H1 (cell line): Measurements from ENCODE around the gene OSBP. TPM values are rescaled to one million over a fixed set of nuclear protein-coding genes. Genes with fewer than 3 reads are reported as not detected.

Experiments used
- CTCF ChIA-PET: fragments of 300-600 bp; sonication (Branson Sonifier 250); formaldehyde crosslinking; loops from one replicate; lab custom pipeline; 2021; ENCODE audit not compliant: partially characterized antibody; lab: Charles Lee
- POLR2A ChIA-PET: fragments of 300-600 bp; sonication (Branson Sonifier 250); formaldehyde crosslinking; loops from one replicate; lab custom pipeline; 2021; ENCODE audit warnings: inconsistent platforms; ENCODE audit not compliant: partially characterized antibody; lab: Charles Lee
- DNase-seq, 2 experiments: peaks; one replicate each; pipeline versions ENCODE4 v3.0.0 to v3.0.0-alpha.2; 2010 to 2022; ENCODE audit warnings: low spot score in 2 of 2, low read depth in 1 of 2, mixed read lengths in 1 of 2
- FAIRE-seq: peaks from 2 replicates; lab custom pipeline; 2011; peaks lifted over from hg19 to GRCh38; lab: Jason Lieb, UNC
- H2AFZ ChIP-seq: 2 replicates; pipeline ENCODE4 v1.8.1; 2012; ENCODE audit warnings: low read length, inconsistent platforms
- H2AK5ac ChIP-seq: 2 replicates; pipeline ENCODE4 v1.6.1; 2013; ENCODE audit warnings: low read depth, low read length
- H2BK120ac ChIP-seq: replicated peaks from 2 replicates; pipeline ENCODE3; 2013; ENCODE audit warnings: low read depth, low read length, inconsistent platforms
- H2BK12ac ChIP-seq: 2 replicates; pipeline ENCODE4 v1.6.1; 2013; ENCODE audit warnings: low read depth, low read length
- H2BK15ac ChIP-seq: 2 replicates; pipeline ENCODE4 v1.6.1; 2013; ENCODE audit warnings: low read length
- H2BK20ac ChIP-seq: 2 replicates; pipeline ENCODE4 v1.6.1; 2013; ENCODE audit warnings: low read length
- H2BK5ac ChIP-seq: 2 replicates; pipeline ENCODE4 v1.6.1; 2013; ENCODE audit warnings: low read depth, low read length
- H3K14ac ChIP-seq: 2 replicates; pipeline ENCODE4 v1.6.1; 2013; ENCODE audit warnings: inconsistent platforms; ENCODE audit not compliant: insufficient read length
- H3K18ac ChIP-seq: 2 replicates; pipeline ENCODE4 v1.6.1; 2013; ENCODE audit warnings: low read length; ENCODE audit errors: extremely low read depth
- H3K23ac ChIP-seq: 2 replicates; pipeline ENCODE4 v1.6.1; 2013; ENCODE audit warnings: inconsistent platforms; ENCODE audit not compliant: insufficient read length
- H3K23me2 ChIP-seq: 2 replicates; pipeline ENCODE4 v1.6.1; 2013; ENCODE audit warnings: low read depth, low read length
- H3K27ac ChIP-seq: 2 replicates; pipeline ENCODE4 v1.6.1; 2011; ENCODE audit warnings: low read depth, low read length, inconsistent platforms
- H3K27me3 ChIP-seq, 4 experiments: replicated peaks in 1 of 4; 1 replicate in 1 of 4; 2 replicates in 3 of 4; pipeline versions ENCODE4 v1.6.1 to v1.8.1; 2011 to 2013; ENCODE audit warnings: low read length in 3 of 4, mild to moderate bottlenecking in 3 of 4, inconsistent platforms in 2 of 4, mixed read lengths in 2 of 4, moderate library complexity in 1 of 4; ENCODE audit not compliant: control insufficient read depth in 3 of 4, insufficient read depth in 3 of 4; ENCODE audit errors: extremely low read depth in 1 of 4
- H3K36me3 ChIP-seq, 4 experiments: 2 replicates each; pipeline versions ENCODE4 v1.6.1 to v1.8.1; 2011 to 2013; ENCODE audit warnings: mild to moderate bottlenecking in 4 of 4, low read length in 3 of 4, moderate library complexity in 2 of 4, control low read depth in 1 of 4, inconsistent platforms in 1 of 4; ENCODE audit not compliant: insufficient read depth in 4 of 4, control insufficient read depth in 2 of 4
- H3K4ac ChIP-seq: replicated peaks from 2 replicates; pipeline ENCODE3; 2013; ENCODE audit warnings: low read length, low read depth, mixed read lengths, inconsistent platforms; ENCODE audit not compliant: insufficient read length
- H3K4me1 ChIP-seq, 4 experiments: replicated peaks in 1 of 4; 1 replicate in 1 of 4; 2 replicates in 3 of 4; pipeline versions ENCODE4 v1.6.1 to v1.8.1; 2011 to 2013; ENCODE audit warnings: low read length in 3 of 4, inconsistent platforms in 2 of 4, mixed read lengths in 1 of 4; ENCODE audit not compliant: insufficient read depth in 4 of 4, control insufficient read depth in 3 of 4
- H3K4me2 ChIP-seq, 2 experiments: 2 replicates each; pipeline versions ENCODE4 v1.6.1 to v1.8.1; 2011 to 2013; ENCODE audit warnings: low read depth in 2 of 2, low read length in 2 of 2, control low read depth in 1 of 2, inconsistent platforms in 1 of 2, mild to moderate bottlenecking in 1 of 2; ENCODE audit not compliant: insufficient read depth in 1 of 2
- H3K4me3 ChIP-seq, 4 experiments: fragments of 200-600, 300-600 bp in 1 of 4; sonication (generic), shearing (Covaris generic), sonication (Bioruptor Twin) in 1 of 4; 2 replicates each; pipeline versions ENCODE4 v1.5.1 to v1.8.1; 2011 to 2016; ENCODE audit warnings: low read length in 4 of 4, low read depth in 3 of 4, control low read depth in 2 of 4, inconsistent platforms in 2 of 4, mild to moderate bottlenecking in 2 of 4, mixed read lengths in 1 of 4, moderate library complexity in 1 of 4; ENCODE audit not compliant: insufficient read depth in 2 of 4; ENCODE audit errors: extremely low read depth in 1 of 4
- H3K56ac ChIP-seq: replicated peaks from 2 replicates; pipeline ENCODE3; 2013; ENCODE audit warnings: low read depth, mild to moderate bottlenecking, mixed read lengths, low read length, inconsistent platforms; ENCODE audit not compliant: insufficient read length
- H3K79me1 ChIP-seq: 2 replicates; pipeline ENCODE4 v1.6.1; 2013; ENCODE audit warnings: low read depth, low read length, control low read depth
- H3K79me2 ChIP-seq, 2 experiments: 2 replicates each; pipeline versions ENCODE4 v1.6.1 to v1.8.1; 2012 to 2013; ENCODE audit warnings: low read length in 2 of 2, mild to moderate bottlenecking in 2 of 2, inconsistent platforms in 1 of 2; ENCODE audit not compliant: insufficient read depth in 2 of 2, control insufficient read depth in 1 of 2
- H3K9ac ChIP-seq, 4 experiments: replicated peaks in 1 of 4; 1 replicate in 1 of 4; 2 replicates in 3 of 4; pipeline versions ENCODE4 v1.6.1 to v1.8.1; 2011 to 2013; ENCODE audit warnings: low read depth in 3 of 4, low read length in 3 of 4, control low read depth in 2 of 4, mild to moderate bottlenecking in 2 of 4, moderate library complexity in 2 of 4, inconsistent platforms in 1 of 4; ENCODE audit errors: extremely low read depth in 1 of 4
- H3K9me3 ChIP-seq, 2 experiments: 2 replicates each; pipeline versions ENCODE4 v1.6.1 to v1.8.1; 2012 to 2013; ENCODE audit warnings: mild to moderate bottlenecking in 2 of 2, moderate library complexity in 2 of 2, control low read depth in 1 of 2, inconsistent platforms in 1 of 2, low read depth in 1 of 2, low read length in 1 of 2, mixed read lengths in 1 of 2; ENCODE audit not compliant: insufficient read depth in 2 of 2
- H4K20me1 ChIP-seq, 2 experiments: replicated peaks in 1 of 2; 2 replicates each; pipeline versions ENCODE3 to v1.8.1; 2011 to 2013; ENCODE audit warnings: inconsistent platforms in 2 of 2, low read length in 2 of 2, mild to moderate bottlenecking in 1 of 2; ENCODE audit not compliant: insufficient read depth in 2 of 2, control insufficient read depth in 1 of 2
- H4K5ac ChIP-seq: 2 replicates; pipeline ENCODE4 v1.6.1; 2013; ENCODE audit warnings: low read length, low read depth, mixed read lengths, inconsistent platforms; ENCODE audit not compliant: insufficient read length
- H4K8ac ChIP-seq: 2 replicates; pipeline ENCODE4 v1.8.0; 2013; ENCODE audit warnings: mild to moderate bottlenecking, moderate library complexity, low read length, inconsistent platforms; ENCODE audit not compliant: insufficient read depth; ENCODE audit errors: extremely low read depth
- H4K91ac ChIP-seq: replicated peaks from 2 replicates; pipeline ENCODE3; 2013; ENCODE audit warnings: low read length, mixed read lengths, inconsistent platforms; ENCODE audit not compliant: insufficient read length
- ATF3 ChIP-seq: IDR thresholded peaks from 2 replicates; pipeline ENCODE4 v1.6.1; 2011; ENCODE audit warnings: low read depth, mild to moderate bottlenecking, low read length; ENCODE audit not compliant: insufficient read depth
- BRCA1 ChIP-seq: IDR thresholded peaks from 2 replicates; pipeline ENCODE4 v1.6.1; 2012; ENCODE audit warnings: low read depth, low read length, improper control_type of control experiment
- CEBPB ChIP-seq: IDR thresholded peaks from 2 replicates; pipeline ENCODE4 v1.6.1; 2012; ENCODE audit warnings: low read depth, low read length
- EGR1 ChIP-seq: IDR thresholded peaks from 2 replicates; pipeline ENCODE4 v1.6.1; 2011; ENCODE audit warnings: low read depth, low read length, borderline replicate concordance
- EP300 ChIP-seq, 2 experiments: IDR thresholded peaks; 1 replicate in 1 of 2; 2 replicates in 1 of 2; pipeline ENCODE4 v1.6.1; 2011 to 2012; ENCODE audit warnings: low read depth in 2 of 2, low read length in 2 of 2, mild to moderate bottlenecking in 2 of 2, borderline replicate concordance in 1 of 2, inconsistent platforms in 1 of 2, moderate library complexity in 1 of 2
- HDAC6 ChIP-seq: IDR thresholded peaks from one replicate; pipeline ENCODE4 v1.7.1; 2012; ENCODE audit warnings: low read depth, mild to moderate bottlenecking, inconsistent platforms, low read length, moderate library complexity
- KDM5A ChIP-seq: fragments of 200-600 bp; IDR thresholded peaks from 2 replicates; pipeline ENCODE4 v1.7.1; 2012; ENCODE audit warnings: mild to moderate bottlenecking, low read length, inconsistent platforms, mixed read lengths
- POU5F1 ChIP-seq: IDR thresholded peaks from 2 replicates; pipeline ENCODE4 v1.6.1; 2011; ENCODE audit warnings: low read depth, mild to moderate bottlenecking, low read length, moderate library complexity
- RNF2 ChIP-seq: fragments of 200-900, 300-1000 bp; sonication (generic); IDR thresholded peaks from 2 replicates; pipeline ENCODE4 v1.7.1; 2016; ENCODE audit warnings: borderline replicate concordance, low read depth, mild to moderate bottlenecking, antibody characterized with exemption, low read length; ENCODE audit not compliant: poor library complexity, severe bottlenecking; ENCODE audit errors: missing control alignments
- RXRA ChIP-seq: IDR thresholded peaks from 2 replicates; pipeline ENCODE4 v1.6.1; 2011; ENCODE audit warnings: low read depth, mild to moderate bottlenecking, low read length, moderate library complexity; ENCODE audit not compliant: insufficient read depth
- SAP30 ChIP-seq: fragments of 300-600 bp; sonication (generic); IDR thresholded peaks from 2 replicates; pipeline ENCODE4 v1.7.1; 2012; ENCODE audit warnings: low read length, moderate library complexity, mild to moderate bottlenecking, inconsistent platforms; ENCODE audit not compliant: insufficient read depth, insufficient replicate concordance
- SRF ChIP-seq: IDR thresholded peaks from 2 replicates; pipeline ENCODE4 v1.6.1; 2011; ENCODE audit warnings: mild to moderate bottlenecking, low read depth, low read length, moderate library complexity
- TAF1 ChIP-seq: IDR thresholded peaks from 2 replicates; pipeline ENCODE4 v1.6.1; 2011; ENCODE audit warnings: mild to moderate bottlenecking, low read depth, low read length
- TBP ChIP-seq: IDR thresholded peaks from 2 replicates; pipeline ENCODE4 v1.6.1; 2011; ENCODE audit warnings: low read depth, low read length, improper control_type of control experiment
- WGBS, 2 experiments: shearing (Covaris generic) in 1 of 2; methylation state at CpG; one replicate each; pipeline versions ENCODE4 v1.1.6 to v1.1.7; 2013 to 2015; ENCODE audit warnings: low lambda C conversion rate in 2 of 2, mixed read lengths in 2 of 2, inconsistent platforms in 1 of 2, low coverage in 1 of 2, missing lambda C conversion rate in 1 of 2; ENCODE audit not compliant: insufficient replicate concordance in 2 of 2, insufficient coverage in 1 of 2, insufficient read length in 1 of 2; ENCODE audit errors: extremely low coverage in 1 of 2, missing lambda C conversion rate in 1 of 2; 5-methylcytosine and 5-hydroxymethylcytosine counted together
- polyA plus RNA-seq, 7 experiments: library from polyadenylated mRNA; depleted of rRNA in 3 of 7; stranded (reverse) in 5 of 7; unstranded in 2 of 7; fragments of >200 nt in 5 of 7; fragments of 200-250 nt in 2 of 7; gene quantifications; 1 replicate in 5 of 7; 2 replicates in 1 of 7; 4 replicates in 1 of 7; pipeline versions ENCODE4 v1.2.1 to v1.2.3, GENCODE V29; 2011 to 2013; ENCODE audit warnings: missing spikeins in 2 of 7, mixed read lengths in 2 of 7
- total RNA-seq: library from RNA; stranded (reverse); fragmentation: NEBNext Ultra II Directional; extraction: Animal tissue kit (Norgen Biotek cat#: 25700); gene quantifications from 2 replicates; pipeline ENCODE4 v1.2.1, GENCODE V29; 2021

The OSBP gene
- total and polyA plus RNA-seq, 2 of the 8 experiments (the other 6 are each of a cell fraction or from before 2014, with no cell fraction given) = 13.2 to 43.1 TPM

- Histone ChIP-seq H3K23me2 (no peaks in the 10 kb centered on the region), H3K36me3 (no peaks in the 10 kb centered on the region), H3K18ac (no peak overlapping the region), H3K9ac (no peak overlapping the region), H2BK5ac (no peak overlapping the region), H3K27me3 (no peaks in the 10 kb centered on the region), H3K4ac (no peak overlapping the region), H2AFZ (no peak overlapping the region), H4K91ac (no peak overlapping the region), H4K20me1 (no peaks in the 10 kb centered on the region), H2AK5ac (no peak overlapping the region), H3K79me1 (no peaks in the 10 kb centered on the region), H2BK15ac (no peak overlapping the region), H2BK20ac (no peak overlapping the region), H3K4me1 (peaks cover 4 to 13% (median 9%) of the 10 kb centered on the region in 4 experiments; a peak in 4 of 7 replicates), H3K14ac (no peak overlapping the region), H4K8ac (no peak overlapping the region), H3K56ac (no peak overlapping the region), H3K27ac (no peak overlapping the region), H3K4me3 (no peak overlapping the region), H2BK120ac (no peak overlapping the region), H3K79me2 (no peaks in the 10 kb centered on the region), H4K5ac (no peak overlapping the region), H2BK12ac (no peak overlapping the region), H3K9me3 (no peaks in the 10 kb centered on the region), H3K23ac (no peak overlapping the region), H3K4me2 (no peak overlapping the region)
- 87% methylated on average over 2 of the region's 2 CpGs; no CpG with 5 or more reads in 1 of the 2 experiments for WGBS, 2 experiments
- ChIA-PET POLR2A (no interaction called here), CTCF (interaction anchor here (0.7 kb wide), 1 partner anchor 40 kb away, joined by 3 read pairs; no protein-coding TSS in a partner anchor)
- no peak for FAIRE-seq
- no peak for DNase-seq
- no peak for TF ChIP-seq RXRA
- TF ChIP-seq HDAC6 = no peak
- TF ChIP-seq BRCA1 = no peak
- no peak for TF ChIP-seq RNF2
- no peak for TF ChIP-seq ATF3
- TF ChIP-seq KDM5A = no peak
- no peak for TF ChIP-seq CEBPB
- TF ChIP-seq EP300 (IDR thresholded peaks at IDR 0.05; ENCODE audit: borderline replicate concordance in 1 of 2, low read depth in 2 of 2, low read length in 2 of 2) = no peak
- TF ChIP-seq EGR1 = no peak
- no peak for TF ChIP-seq SAP30
- no peak for TF ChIP-seq SRF
- no peak for TF ChIP-seq TBP
- no peak for TF ChIP-seq TAF1
- no peak for TF ChIP-seq POU5F1
These were observed 83.0 kb downstream of the OSBP start for GRCh38 chr11:59532620-59533019.
